PC-3 (cell line): ENCODE measurements around the gene IL32.

Experiments
- CTCF ChIP-seq: fragments of 300-600 bp; sonication (generic); conservative IDR thresholded peaks from 2 replicates; pipeline ENCODE4 v1.5.1; 2017; ENCODE audit warnings: antibody characterized with exemption, low read depth, mild to moderate bottlenecking, low read length
- EZH2 ChIP-seq: fragments of 300-600 bp; sonication (generic); IDR thresholded peaks from one replicate; pipeline ENCODE4 v1.6.1; 2017; ENCODE audit warnings: antibody characterized with exemption, mild to moderate bottlenecking, low read length; ENCODE audit not compliant: unreplicated experiment

GRCh38 chr16:3080024-3080423, 14.6 kb downstream of the IL32 start:
- TF ChIP-seq CTCF, result no peak
- TF ChIP-seq EZH2, result no peak
